GM18867 (cell line): ENCODE measurements around the gene TMEM181.
"Not testable (repeated sequence)": the region's sequence is repeated elsewhere in the genome, so short reads cannot be mapped to it uniquely, and the experiment has no call there.

Experiments
- ATAC-seq: cut with Tn5 transposase; IDR thresholded peaks from one replicate; pipeline ENCODE4 v1.9.1; 2021; ENCODE audit warnings: mild to moderate bottlenecking, moderate library complexity; ENCODE audit not compliant: unreplicated experiment

Gene TMEM181

GRCh38 chr6:158536891-158537798, 22.7 kb upstream of the TMEM181 start:
- ATAC-seq, result no peak

GRCh38 chr6:158538741-158539140, 21.1 kb upstream of the TMEM181 start:
- ATAC-seq, result no peak

GRCh38 chr6:158539413-158539812, 20.5 kb upstream of the TMEM181 start:
- ATAC-seq, result no peak

- no peak for ATAC-seq
These were observed 20.0 kb upstream of the TMEM181 start for GRCh38 chr6:158539881-158540280.

GRCh38 chr6:158543606-158544185, 16.2 kb upstream of the TMEM181 start:
- ATAC-seq, result no peak

GRCh38 chr6:158544428-158544827, 15.5 kb upstream of the TMEM181 start:
- ATAC-seq, result no peak

GRCh38 chr6:158545043-158545966, 14.6 kb upstream of the TMEM181 start:
- ATAC-seq, result no peak

- ATAC-seq, result no peak
These were observed 11.3 kb upstream of the TMEM181 start for GRCh38 chr6:158548418-158549161.

GRCh38 chr6:158552055-158552795, 7.7 kb upstream of the TMEM181 start:
- ATAC-seq, result peak; percentile 59

GRCh38 chr6:158552796-158553138, 7.1 kb upstream of the TMEM181 start:
- ATAC-seq, result peak; percentile 30

GRCh38 chr6:158554611-158555361, 5.1 kb upstream of the TMEM181 start:
- no peak for ATAC-seq

GRCh38 chr6:158556113-158556512, 3.8 kb upstream of the TMEM181 start:
- ATAC-seq, result no peak

- ATAC-seq, result not testable (repeated sequence)
These were observed 2.8 kb upstream of the TMEM181 start for GRCh38 chr6:158557110-158557509.

GRCh38 chr6:158557927-158558326, 2.0 kb upstream of the TMEM181 start:
- no peak for ATAC-seq

GRCh38 chr6:158558415-158559306, 1.2 kb upstream of the TMEM181 start:
- ATAC-seq, result no peak

GRCh38 chr6:158559338-158559894, 475 bp upstream of the TMEM181 start:
- no peak for ATAC-seq

- ATAC-seq, result no peak
These were observed 987 bp downstream of the TMEM181 start for GRCh38 chr6:158560836-158561320.
